ENCODE results near the gene FRYL. TPM values are rescaled to one million over a fixed set of nuclear protein-coding genes. Genes with fewer than 3 reads are reported as not detected.
"Not testable (repeated sequence)": the region's sequence is repeated elsewhere in the genome, so short reads cannot be mapped to it uniquely, and the experiment has no call there.

The FRYL gene
- polyA plus RNA-seq, 4 donors, result 17.0 to 78.4 (median 21.4) TPM

DNA sequence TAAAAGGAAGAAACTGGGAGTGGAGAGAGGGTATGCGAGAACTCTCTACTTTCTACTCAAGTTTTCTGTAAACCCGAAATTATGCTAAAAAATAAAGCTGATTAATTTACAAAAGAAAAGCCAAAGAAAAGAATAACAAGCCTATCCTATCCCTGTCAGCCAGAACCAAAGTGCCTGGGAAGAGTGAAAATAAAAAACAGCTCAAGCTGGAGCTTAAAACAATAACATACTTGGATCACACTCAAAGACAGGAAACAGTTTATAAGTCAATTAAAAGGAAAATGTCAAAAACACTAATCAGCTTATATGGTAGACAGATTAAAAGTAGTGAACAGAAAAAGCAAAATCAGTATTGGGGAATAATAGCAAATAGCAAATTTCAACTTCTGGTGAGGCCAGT is 139.4 kb downstream of the FRYL start:
- 66 to 88% (median 82%) methylated on average over 2 of the region's 2 CpGs for WGBS, 3 donors
- no peak for FAIRE-seq

DNA sequence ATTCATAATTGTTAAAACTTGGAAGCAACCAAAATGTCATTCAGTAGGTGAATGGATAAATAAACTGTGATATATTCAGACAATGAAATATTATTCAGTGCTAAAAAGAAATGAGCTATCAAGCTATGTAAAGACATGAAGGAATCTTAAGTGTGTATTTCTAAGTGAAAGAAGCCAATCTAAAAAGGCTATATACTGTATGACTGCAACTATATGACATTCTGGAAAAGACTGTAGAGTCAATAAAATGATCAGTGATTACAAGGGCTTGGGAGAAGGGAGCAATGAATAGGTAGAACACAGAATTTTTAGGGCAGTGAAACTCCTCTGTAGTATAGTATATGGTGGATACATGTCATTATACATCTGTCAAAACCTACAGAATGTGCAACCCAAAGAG is 139.9 kb downstream of the FRYL start:
- Histone ChIP-seq H3K27ac (ENCODE audit: low read depth in 1 of 3, low read length in 2 of 3) (no peak overlapping the region), H3K27me3 (ENCODE audit: control insufficient read depth in 3 of 3, insufficient read depth in 3 of 3, low read length in 3 of 3) (no peaks in the 10 kb centered on the region), H3K4me3 (ENCODE audit: low read depth in 1 of 3, low read length in 3 of 3) (no peak overlapping the region), H3K4me1 (ENCODE audit: control insufficient read depth in 3 of 3, insufficient read depth in 2 of 3, low read depth in 1 of 3, low read length in 2 of 3) (peaks cover 0 to 8% (median 0%) of the 10 kb centered on the region in 3 donors), H3K9me3 (ENCODE audit: control insufficient read depth in 2 of 2, insufficient read depth in 1 of 2, low read depth in 1 of 2, low read length in 1 of 2) (no peaks in the 10 kb centered on the region), H3K36me3 (ENCODE audit: control insufficient read depth in 3 of 3, insufficient read depth in 2 of 3, low read depth in 1 of 3, low read length in 3 of 3) (peaks cover 0 to 2% (median 0%) of the 10 kb centered on the region in 3 donors)
- FAIRE-seq (no peak), DNase-seq (no peak)

More for the DNA sequence above, 139.4 kb downstream of the FRYL start:
- no peaks in the 10 kb centered on the region for H3K9me3 ChIP-seq (ENCODE audit: control insufficient read depth in 2 of 2, insufficient read depth in 1 of 2, low read depth in 1 of 2, low read length in 1 of 2)
- DNase-seq, result no peak
- peaks cover 0 to 5% (median 0%) of the 10 kb centered on the region in 3 donors for H3K4me1 ChIP-seq (ENCODE audit: control insufficient read depth in 3 of 3, insufficient read depth in 2 of 3, low read depth in 1 of 3, low read length in 2 of 3)
- no peaks in the 10 kb centered on the region for H3K27me3 ChIP-seq (ENCODE audit: control insufficient read depth in 3 of 3, insufficient read depth in 3 of 3, low read length in 3 of 3)
- no peak overlapping the region for H3K4me3 ChIP-seq (ENCODE audit: low read depth in 1 of 3, low read length in 3 of 3)
- no peak overlapping the region for H3K27ac ChIP-seq (ENCODE audit: low read depth in 1 of 3, low read length in 2 of 3)
- H3K36me3 ChIP-seq (ENCODE audit: control insufficient read depth in 3 of 3, insufficient read depth in 2 of 3, low read depth in 1 of 3, low read length in 3 of 3), result no peaks in the 10 kb centered on the region

DNA sequence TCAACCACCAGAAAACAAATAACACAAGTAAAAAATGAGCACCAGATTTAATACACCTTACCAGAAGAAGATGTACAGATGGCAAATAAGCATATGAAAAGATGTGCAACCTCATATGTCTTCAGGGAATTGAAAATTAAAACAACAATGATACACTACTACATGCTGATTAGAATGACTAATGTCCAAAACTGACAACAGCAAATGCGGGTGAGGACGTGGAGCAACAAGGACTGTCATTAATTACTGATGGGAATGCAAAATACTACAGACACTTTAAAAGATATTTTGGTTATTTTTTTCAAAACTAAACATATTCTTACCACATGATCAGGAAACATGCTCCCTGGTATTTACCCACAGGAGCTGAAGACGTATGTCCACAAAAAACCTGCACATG is 140.3 kb downstream of the FRYL start:
- WGBS, 3 donors, result 82 to 94% (median 87%) methylated on average over 3 of the region's 3 CpGs
- DNase-seq (no peak), FAIRE-seq (no peak)
- no peaks in the 10 kb centered on the region for H3K9me3 ChIP-seq (ENCODE audit: control insufficient read depth in 2 of 2, insufficient read depth in 1 of 2, low read depth in 1 of 2, low read length in 1 of 2)
- no peak overlapping the region for H3K4me3 ChIP-seq (ENCODE audit: low read depth in 1 of 3, low read length in 3 of 3)
- peaks cover 0 to 10% (median 0%) of the 10 kb centered on the region in 3 donors for H3K4me1 ChIP-seq (ENCODE audit: control insufficient read depth in 3 of 3, insufficient read depth in 2 of 3, low read depth in 1 of 3, low read length in 2 of 3)
- no peak overlapping the region for H3K27ac ChIP-seq (ENCODE audit: low read depth in 1 of 3, low read length in 2 of 3)
- H3K27me3 ChIP-seq (ENCODE audit: control insufficient read depth in 3 of 3, insufficient read depth in 3 of 3, low read length in 3 of 3), result no peaks in the 10 kb centered on the region
- peaks cover 0 to 2% (median 0%) of the 10 kb centered on the region in 3 donors for H3K36me3 ChIP-seq (ENCODE audit: control insufficient read depth in 3 of 3, insufficient read depth in 2 of 3, low read depth in 1 of 3, low read length in 3 of 3)

DNA sequence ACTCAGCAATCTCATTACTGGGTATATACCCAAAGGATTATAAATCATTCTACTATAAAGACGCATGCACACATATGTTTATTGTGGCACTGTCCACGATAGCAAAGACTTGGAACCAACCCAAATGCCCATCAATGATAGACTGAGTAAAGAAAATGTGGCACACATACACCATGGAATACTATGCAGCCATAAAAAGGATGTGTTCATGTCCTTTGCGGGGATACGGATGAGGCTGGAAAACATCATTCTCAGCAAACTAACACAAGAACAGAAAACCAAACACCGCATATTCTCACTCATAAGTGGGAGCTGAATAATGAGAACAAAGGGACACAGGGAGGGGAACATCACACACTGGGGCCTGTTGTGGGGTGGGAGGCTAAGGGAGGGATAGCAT is 141.5 kb downstream of the FRYL start:
- H3K27ac ChIP-seq (ENCODE audit: low read depth in 1 of 3, low read length in 2 of 3); DNase-seq; H3K36me3 ChIP-seq (ENCODE audit: control insufficient read depth in 3 of 3, insufficient read depth in 2 of 3, low read depth in 1 of 3, low read length in 3 of 3); H3K4me3 ChIP-seq (ENCODE audit: low read depth in 1 of 3, low read length in 3 of 3); FAIRE-seq; H3K9me3 ChIP-seq (ENCODE audit: control insufficient read depth in 2 of 2, insufficient read depth in 1 of 2, low read depth in 1 of 2, low read length in 1 of 2); H3K27me3 ChIP-seq (ENCODE audit: control insufficient read depth in 3 of 3, insufficient read depth in 3 of 3, low read length in 3 of 3): not testable (repeated sequence)
- peaks cover 0 to 11% (median 0%) of the 10 kb centered on the region in 3 donors for H3K4me1 ChIP-seq (ENCODE audit: control insufficient read depth in 3 of 3, insufficient read depth in 2 of 3, low read depth in 1 of 3, low read length in 2 of 3)
- 93 to 96% (median 95%) methylated on average over 5 of the region's 5 CpGs for WGBS, 3 donors

DNA sequence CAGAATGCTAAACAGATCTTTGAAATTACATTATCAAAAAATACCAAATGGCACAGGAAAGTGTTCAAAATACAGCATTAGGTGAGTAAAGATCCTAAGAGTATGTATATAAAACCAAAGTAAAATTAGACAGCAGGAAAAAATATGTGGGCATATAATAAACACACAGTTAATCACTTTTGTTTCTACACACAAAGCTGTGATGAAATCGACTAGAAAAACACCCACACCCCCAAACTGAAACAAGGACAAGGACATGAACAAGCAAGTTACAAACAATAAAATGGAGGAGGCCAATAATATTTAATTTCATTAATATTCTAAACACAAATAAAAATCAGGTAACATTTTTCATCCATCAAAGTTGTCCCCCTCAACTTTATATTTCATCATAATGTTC is 143.2 kb downstream of the FRYL start:
- Histone ChIP-seq H3K27ac (ENCODE audit: low read depth in 1 of 3, low read length in 2 of 3) (no peak overlapping the region), H3K9me3 (ENCODE audit: control insufficient read depth in 2 of 2, insufficient read depth in 1 of 2, low read depth in 1 of 2, low read length in 1 of 2) (no peaks in the 10 kb centered on the region), H3K27me3 (ENCODE audit: control insufficient read depth in 3 of 3, insufficient read depth in 3 of 3, low read length in 3 of 3) (no peaks in the 10 kb centered on the region), H3K4me3 (ENCODE audit: low read depth in 1 of 3, low read length in 3 of 3) (no peak overlapping the region), H3K36me3 (ENCODE audit: control insufficient read depth in 3 of 3, insufficient read depth in 2 of 3, low read depth in 1 of 3, low read length in 3 of 3) (peaks cover 0 to 2% (median 0%) of the 10 kb centered on the region in 3 donors), H3K4me1 (ENCODE audit: control insufficient read depth in 3 of 3, insufficient read depth in 2 of 3, low read depth in 1 of 3, low read length in 2 of 3) (peaks cover 0 to 7% (median 0%) of the 10 kb centered on the region in 3 donors)
- DNase-seq (no peak), FAIRE-seq (no peak)
- 67 to 77% (median 76%) methylated on average over 1 of the region's 1 CpG for WGBS, 3 donors

DNA sequence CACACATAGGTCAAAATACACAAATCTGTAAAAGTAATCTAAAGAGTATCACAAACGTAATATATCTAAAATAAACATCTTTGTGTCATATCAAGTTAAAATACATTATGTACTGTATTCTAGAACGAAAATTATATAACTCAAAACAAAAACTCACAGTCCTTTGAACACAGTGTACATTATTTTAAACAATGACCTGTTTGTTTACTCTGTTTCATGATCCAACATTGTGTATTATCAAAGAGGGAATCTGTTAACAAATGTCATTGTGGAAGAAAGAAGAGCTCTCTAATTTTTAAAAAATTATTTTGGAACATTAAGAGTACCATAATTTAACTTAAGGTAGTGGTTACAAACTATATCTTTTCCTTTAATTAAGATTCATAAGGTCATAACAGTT is 144.1 kb downstream of the FRYL start:
- WGBS, 3 donors, result 16 to 26% (median 23%) methylated on average over 2 of the region's 2 CpGs
- FAIRE-seq, result peak; percentile 89

DNA sequence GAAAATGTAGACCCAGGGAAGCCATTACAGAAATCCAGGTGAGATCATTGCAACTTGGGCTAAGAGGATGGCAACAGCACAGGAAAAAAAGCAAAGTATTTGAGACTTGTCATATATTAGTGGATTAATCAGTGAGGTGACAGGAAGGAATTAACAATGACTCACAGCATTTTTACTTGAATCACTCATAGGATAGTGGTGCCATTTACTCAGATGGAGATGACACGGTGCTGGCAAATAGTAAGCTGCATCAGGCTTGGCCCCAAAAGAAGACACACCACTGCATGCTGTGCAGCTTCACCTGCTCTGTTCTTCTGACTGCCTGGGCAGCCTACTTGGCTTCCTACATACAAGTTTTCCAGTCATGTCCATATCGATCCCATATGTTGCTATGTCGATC is 144.8 kb downstream of the FRYL start:
- Histone ChIP-seq H3K27ac (ENCODE audit: low read depth in 1 of 3, low read length in 2 of 3) (no peak overlapping the region), H3K27me3 (ENCODE audit: control insufficient read depth in 3 of 3, insufficient read depth in 3 of 3, low read length in 3 of 3) (no peaks in the 10 kb centered on the region), H3K9me3 (ENCODE audit: control insufficient read depth in 2 of 2, insufficient read depth in 1 of 2, low read depth in 1 of 2, low read length in 1 of 2) (no peaks in the 10 kb centered on the region), H3K4me1 (ENCODE audit: control insufficient read depth in 3 of 3, insufficient read depth in 2 of 3, low read depth in 1 of 3, low read length in 2 of 3) (peaks cover 0 to 7% (median 0%) of the 10 kb centered on the region in 3 donors), H3K36me3 (ENCODE audit: control insufficient read depth in 3 of 3, insufficient read depth in 2 of 3, low read depth in 1 of 3, low read length in 3 of 3) (peaks cover 0 to 2% (median 0%) of the 10 kb centered on the region in 3 donors), H3K4me3 (ENCODE audit: low read depth in 1 of 3, low read length in 3 of 3) (no peak overlapping the region)
- FAIRE-seq (no peak), DNase-seq (no peak)
- WGBS, 3 donors, result 80 to 91% (median 81%) methylated on average over 3 of the region's 3 CpGs

More for the DNA sequence above, 144.1 kb downstream of the FRYL start:
- H3K27ac ChIP-seq (ENCODE audit: low read depth in 1 of 3, low read length in 2 of 3), result no peak overlapping the region
- H3K27me3 ChIP-seq (ENCODE audit: control insufficient read depth in 3 of 3, insufficient read depth in 3 of 3, low read length in 3 of 3), result no peaks in the 10 kb centered on the region
- H3K4me3 ChIP-seq (ENCODE audit: low read depth in 1 of 3, low read length in 3 of 3), result no peak overlapping the region
- peaks cover 0 to 7% (median 0%) of the 10 kb centered on the region in 3 donors for H3K4me1 ChIP-seq (ENCODE audit: control insufficient read depth in 3 of 3, insufficient read depth in 2 of 3, low read depth in 1 of 3, low read length in 2 of 3)
- peaks cover 0 to 2% (median 0%) of the 10 kb centered on the region in 3 donors for H3K36me3 ChIP-seq (ENCODE audit: control insufficient read depth in 3 of 3, insufficient read depth in 2 of 3, low read depth in 1 of 3, low read length in 3 of 3)
- H3K9me3 ChIP-seq (ENCODE audit: control insufficient read depth in 2 of 2, insufficient read depth in 1 of 2, low read depth in 1 of 2, low read length in 1 of 2), result no peaks in the 10 kb centered on the region
- no peak for DNase-seq

DNA sequence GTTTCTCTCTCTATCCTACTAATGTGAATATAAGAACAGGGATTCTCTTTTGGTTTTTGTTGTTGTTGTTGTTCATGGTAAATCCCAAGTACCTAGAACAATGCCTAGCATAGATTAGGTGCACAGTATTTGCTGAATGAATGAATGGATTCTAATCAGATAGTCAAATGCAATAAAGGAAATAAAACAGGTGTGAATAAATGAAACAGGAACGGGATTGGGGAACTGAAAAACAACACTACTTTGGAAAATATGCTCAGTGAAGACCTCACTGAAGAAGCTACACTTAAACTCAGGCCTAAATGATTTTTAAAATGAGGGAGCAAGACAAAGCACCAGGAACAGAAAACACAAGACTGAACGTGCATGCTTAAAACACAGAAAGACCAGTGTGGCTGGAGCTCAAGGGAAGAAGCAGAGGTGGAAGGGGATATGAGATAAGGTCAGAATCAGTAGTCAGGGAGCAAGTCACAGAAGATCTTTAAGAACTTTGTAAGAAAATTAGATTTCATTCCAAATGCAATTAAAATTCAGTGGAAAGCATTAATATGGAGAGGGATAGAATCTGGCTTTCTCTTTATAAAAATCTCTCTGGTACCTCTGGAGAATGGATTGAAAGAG is 145.3 kb downstream of the FRYL start:
- 56 to 75% (median 68%) methylated on average over 2 of the region's 2 CpGs for WGBS, 3 donors
- peaks cover 0 to 2% (median 0%) of the 10 kb centered on the region in 3 donors for H3K36me3 ChIP-seq (ENCODE audit: control insufficient read depth in 3 of 3, insufficient read depth in 2 of 3, low read depth in 1 of 3, low read length in 3 of 3)
- H3K27me3 ChIP-seq (ENCODE audit: control insufficient read depth in 3 of 3, insufficient read depth in 3 of 3, low read length in 3 of 3), result no peaks in the 10 kb centered on the region
- H3K4me3 ChIP-seq (ENCODE audit: low read depth in 1 of 3, low read length in 3 of 3), result no peak overlapping the region
- H3K4me1 ChIP-seq (ENCODE audit: control insufficient read depth in 3 of 3, insufficient read depth in 2 of 3, low read depth in 1 of 3, low read length in 2 of 3), result peaks cover 0 to 7% (median 0%) of the 10 kb centered on the region in 3 donors
- no peak for DNase-seq
- H3K27ac ChIP-seq (ENCODE audit: low read depth in 1 of 3, low read length in 2 of 3), result no peak overlapping the region
- FAIRE-seq, result no peak
- no peaks in the 10 kb centered on the region for H3K9me3 ChIP-seq (ENCODE audit: control insufficient read depth in 2 of 2, insufficient read depth in 1 of 2, low read depth in 1 of 2, low read length in 1 of 2)

DNA sequence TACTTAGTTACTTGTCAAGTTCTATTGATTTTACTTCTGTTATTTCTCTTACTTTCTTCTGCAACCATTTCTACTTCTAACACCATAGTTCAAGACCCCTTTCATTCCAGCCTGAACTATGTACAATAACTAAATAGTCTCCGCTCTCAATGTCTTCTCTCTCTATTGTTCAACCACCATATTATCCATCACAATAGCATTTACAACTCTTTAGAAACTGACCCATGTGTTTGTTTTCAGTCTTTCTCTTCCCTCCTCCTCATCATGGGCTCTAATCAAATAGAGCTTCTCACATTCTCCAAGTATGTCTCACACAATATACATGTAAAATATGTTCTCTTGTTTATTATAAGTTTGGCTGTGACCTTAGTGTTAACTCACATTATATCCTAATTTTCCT is 146.4 kb downstream of the FRYL start:
- H3K36me3 ChIP-seq (ENCODE audit: control insufficient read depth in 3 of 3, insufficient read depth in 2 of 3, low read depth in 1 of 3, low read length in 3 of 3), result peaks cover 0 to 2% (median 0%) of the 10 kb centered on the region in 3 donors
- peaks cover 0 to 7% (median 0%) of the 10 kb centered on the region in 3 donors for H3K4me1 ChIP-seq (ENCODE audit: control insufficient read depth in 3 of 3, insufficient read depth in 2 of 3, low read depth in 1 of 3, low read length in 2 of 3)
- no peak overlapping the region for H3K4me3 ChIP-seq (ENCODE audit: low read depth in 1 of 3, low read length in 3 of 3)
- H3K9me3 ChIP-seq (ENCODE audit: control insufficient read depth in 2 of 2, insufficient read depth in 1 of 2, low read depth in 1 of 2, low read length in 1 of 2), result no peaks in the 10 kb centered on the region
- FAIRE-seq, result no peak
- no peak overlapping the region for H3K27ac ChIP-seq (ENCODE audit: low read depth in 1 of 3, low read length in 2 of 3)
- WGBS, 3 donors, result 97 to 100% (median 97%) methylated on average over 1 of the region's 1 CpG
- H3K27me3 ChIP-seq (ENCODE audit: control insufficient read depth in 3 of 3, insufficient read depth in 3 of 3, low read length in 3 of 3), result no peaks in the 10 kb centered on the region
- no peak for DNase-seq

Data from small intestine (tissue), 7 donors.